Vagina (tissue), 2 donors: ENCODE results near the gene CNOT6. TPM values are rescaled to one million over a fixed set of nuclear protein-coding genes. Genes with fewer than 3 reads are reported as not detected.
"Not testable (repeated sequence)": the region's sequence is repeated elsewhere in the genome, so short reads cannot be mapped to it uniquely, and the experiment has no call there.

Source experiments
- DNase-seq, 2 donors: peaks; one replicate each; pipeline ENCODE4 v3.0.0-alpha.2; 2017; ENCODE audit errors: extremely low spot score in 2 of 2
- H3K27ac ChIP-seq: fragments of 200-600 bp; sonication (generic); one replicate; pipeline ENCODE4 v1.5.1; 2019
- H3K27me3 ChIP-seq: fragments of 200-600 bp; sonication (generic); one replicate; pipeline ENCODE4 v1.5.1; 2019
- H3K36me3 ChIP-seq, 2 donors: fragments of 200-600 bp; sonication (generic); one replicate each; pipeline ENCODE4 v1.5.1; 2017 to 2019
- H3K4me1 ChIP-seq: fragments of 200-600 bp; sonication (generic); one replicate; pipeline ENCODE4 v1.5.1; 2019
- H3K4me3 ChIP-seq, 2 donors: fragments of 200-600 bp; sonication (generic); 1 replicate in 1 of 2; 2 replicates in 1 of 2; pipeline ENCODE4 v1.5.1; 2016 to 2019
- H3K9me3 ChIP-seq: fragments of 200-600 bp; sonication (generic); one replicate; pipeline ENCODE4 v1.5.1; 2019
- CTCF ChIP-seq, 3 experiments: fragments of 450-650 bp in 2 of 3; fragments of 200-600 bp in 1 of 3; sonication (generic) in 1 of 3; IDR thresholded peaks; one replicate each; pipeline ENCODE4 v1.5.1; 2017 to 2019; ENCODE audit warnings: antibody characterized with exemption in 3 of 3, mild to moderate bottlenecking in 2 of 3, moderate library complexity in 2 of 3
- POLR2A ChIP-seq, 2 donors: fragments of 450-650 bp; IDR thresholded peaks; one replicate each; pipeline ENCODE4 v1.6.1; 2017; ENCODE audit warnings: antibody characterized with exemption in 2 of 2, mild to moderate bottlenecking in 2 of 2, moderate library complexity in 2 of 2
- POLR2AphosphoS5 ChIP-seq, 2 donors: sonication (generic); formaldehyde crosslinking; IDR thresholded peaks; one replicate each; pipeline ENCODE4 v1.9.0; 2017; ENCODE audit warnings: antibody characterized with exemption in 2 of 2, mild to moderate bottlenecking in 2 of 2, low read depth in 1 of 2; ENCODE audit not compliant: insufficient read depth in 1 of 2
- intact Hi-C: fragments of 100-400 bp; cut with DNase I; formaldehyde crosslinking; loops from one replicate; pipeline ENCODE4 v1.15.1; 2023
- total RNA-seq: library from RNA; depleted of rRNA; stranded (reverse); fragments of >200 nt; gene quantifications from one replicate; pipeline ENCODE4 v1.2.3, GENCODE V29; 2016

Gene CNOT6
- total RNA-seq, 1 donor from 2014 or later = 21.4 TPM

- no peak for DNase-seq
- no peaks in the 10 kb centered on the region for H3K27me3 ChIP-seq
- H3K4me1 ChIP-seq = no peaks in the 10 kb centered on the region
- intact Hi-C loops = no loop called here
- H3K9me3 ChIP-seq = no peaks in the 10 kb centered on the region
- no peak overlapping the region for H3K4me3 ChIP-seq
- H3K36me3 ChIP-seq = no peaks in the 10 kb centered on the region
- no peak overlapping the region for H3K27ac ChIP-seq
- TF ChIP-seq POLR2A (IDR thresholded peaks at IDR 0.05) = no peak
- no peak for TF ChIP-seq POLR2AphosphoS5 (IDR thresholded peaks at IDR 0.05; ENCODE audit: insufficient read depth in 1 of 2, low read depth in 1 of 2)
- TF ChIP-seq CTCF (IDR thresholded peaks at IDR 0.05) = no peak
Observed at GRCh38 chr5:180460834-180461233, 33.3 kb upstream of the CNOT6 start.

GRCh38 chr5:180461303-180461702, 32.9 kb upstream of the CNOT6 start:
- Histone ChIP-seq H3K27ac (no peak overlapping the region), H3K9me3 (no peaks in the 10 kb centered on the region), H3K36me3 (no peaks in the 10 kb centered on the region), H3K4me3 (no peak overlapping the region), H3K27me3 (no peaks in the 10 kb centered on the region), H3K4me1 (no peaks in the 10 kb centered on the region)
- TF ChIP-seq CTCF (IDR thresholded peaks at IDR 0.05) (no peak), POLR2A (IDR thresholded peaks at IDR 0.05) (no peak), POLR2AphosphoS5 (IDR thresholded peaks at IDR 0.05; ENCODE audit: insufficient read depth in 1 of 2, low read depth in 1 of 2) (no peak)
- intact Hi-C loops = no loop called here
- no peak for DNase-seq

- Histone ChIP-seq H3K4me3 (no peak overlapping the region), H3K27ac (no peak overlapping the region), H3K4me1 (no peaks in the 10 kb centered on the region), H3K36me3 (no peaks in the 10 kb centered on the region), H3K9me3 (no peaks in the 10 kb centered on the region), H3K27me3 (no peaks in the 10 kb centered on the region)
- DNase-seq = no peak
- intact Hi-C loops = no loop called here
- TF ChIP-seq POLR2A (IDR thresholded peaks at IDR 0.05) (no peak), CTCF (IDR thresholded peaks at IDR 0.05) (no peak), POLR2AphosphoS5 (IDR thresholded peaks at IDR 0.05; ENCODE audit: insufficient read depth in 1 of 2, low read depth in 1 of 2) (no peak)
Observed at GRCh38 chr5:180463216-180463900, 30.8 kb upstream of the CNOT6 start.

GRCh38 chr5:180463916-180464602, 30.1 kb upstream of the CNOT6 start:
- no peak for DNase-seq
- no peak for TF ChIP-seq POLR2AphosphoS5 (IDR thresholded peaks at IDR 0.05; ENCODE audit: insufficient read depth in 1 of 2, low read depth in 1 of 2)
- TF ChIP-seq POLR2A (IDR thresholded peaks at IDR 0.05) = no peak
- TF ChIP-seq CTCF (IDR thresholded peaks at IDR 0.05) = no peak
- no peaks in the 10 kb centered on the region for H3K4me1 ChIP-seq
- intact Hi-C loops = no loop called here
- H3K4me3 ChIP-seq = no peak overlapping the region
- no peaks in the 10 kb centered on the region for H3K36me3 ChIP-seq
- no peaks in the 10 kb centered on the region for H3K9me3 ChIP-seq
- no peak overlapping the region for H3K27ac ChIP-seq
- no peaks in the 10 kb centered on the region for H3K27me3 ChIP-seq

- H3K36me3 ChIP-seq = no peaks in the 10 kb centered on the region
- no peak overlapping the region for H3K27ac ChIP-seq
- no peaks in the 10 kb centered on the region for H3K9me3 ChIP-seq
- H3K4me3 ChIP-seq = no peak overlapping the region
- intact Hi-C loops = no loop called here
- H3K27me3 ChIP-seq = no peaks in the 10 kb centered on the region
- TF ChIP-seq POLR2AphosphoS5 (IDR thresholded peaks at IDR 0.05; ENCODE audit: insufficient read depth in 1 of 2, low read depth in 1 of 2) = no peak
- TF ChIP-seq POLR2A (IDR thresholded peaks at IDR 0.05) = no peak
- TF ChIP-seq CTCF (IDR thresholded peaks at IDR 0.05) = no peak
- H3K4me1 ChIP-seq = no peaks in the 10 kb centered on the region
- DNase-seq = no peak
Observed at GRCh38 chr5:180464603-180464970, 29.6 kb upstream of the CNOT6 start.

- H3K27me3 ChIP-seq, DNase-seq, H3K36me3 ChIP-seq, H3K4me3 ChIP-seq, H3K4me1 ChIP-seq, intact Hi-C loops, H3K27ac ChIP-seq, H3K9me3 ChIP-seq: not testable (repeated sequence)
Observed at GRCh38 chr5:180465052-180465451, 29.1 kb upstream of the CNOT6 start.
